ENCODE measurements around the gene MAST3.

DNA sequence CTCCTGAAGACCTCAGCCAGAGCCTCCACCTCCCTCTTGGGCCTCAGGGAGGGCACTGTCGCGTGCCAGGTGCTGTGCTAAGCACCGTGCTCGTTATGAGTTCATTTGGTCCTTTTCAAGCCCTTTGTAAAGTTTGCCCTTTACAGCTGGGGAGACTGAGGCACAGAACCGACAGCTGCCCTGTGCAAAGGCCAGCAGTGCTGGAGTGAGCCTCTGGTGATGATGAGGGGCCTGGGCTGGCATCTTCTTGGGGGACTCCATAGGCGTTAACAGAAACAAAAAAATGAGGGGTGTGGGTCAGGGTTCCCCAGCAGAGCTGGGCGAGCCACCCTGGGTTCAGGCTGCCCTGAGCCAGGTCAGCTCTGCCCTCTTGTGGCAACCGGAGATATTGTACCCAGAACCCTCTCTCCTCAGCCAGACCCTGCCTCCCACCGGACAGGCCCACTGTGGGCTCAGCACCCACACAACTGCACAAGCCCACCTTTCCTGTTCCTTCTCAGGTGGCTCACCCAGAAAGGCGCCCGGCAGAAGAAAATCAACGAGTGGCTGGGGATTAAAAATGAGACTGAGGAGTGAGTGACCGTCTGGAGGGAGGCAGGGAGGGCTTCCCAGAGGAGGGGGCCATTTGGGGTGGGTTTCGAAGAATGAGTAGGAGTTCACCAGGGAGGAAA is 70.5 kb downstream of the MAST3 start:
- TF ChIP-seq, protein P1, sequence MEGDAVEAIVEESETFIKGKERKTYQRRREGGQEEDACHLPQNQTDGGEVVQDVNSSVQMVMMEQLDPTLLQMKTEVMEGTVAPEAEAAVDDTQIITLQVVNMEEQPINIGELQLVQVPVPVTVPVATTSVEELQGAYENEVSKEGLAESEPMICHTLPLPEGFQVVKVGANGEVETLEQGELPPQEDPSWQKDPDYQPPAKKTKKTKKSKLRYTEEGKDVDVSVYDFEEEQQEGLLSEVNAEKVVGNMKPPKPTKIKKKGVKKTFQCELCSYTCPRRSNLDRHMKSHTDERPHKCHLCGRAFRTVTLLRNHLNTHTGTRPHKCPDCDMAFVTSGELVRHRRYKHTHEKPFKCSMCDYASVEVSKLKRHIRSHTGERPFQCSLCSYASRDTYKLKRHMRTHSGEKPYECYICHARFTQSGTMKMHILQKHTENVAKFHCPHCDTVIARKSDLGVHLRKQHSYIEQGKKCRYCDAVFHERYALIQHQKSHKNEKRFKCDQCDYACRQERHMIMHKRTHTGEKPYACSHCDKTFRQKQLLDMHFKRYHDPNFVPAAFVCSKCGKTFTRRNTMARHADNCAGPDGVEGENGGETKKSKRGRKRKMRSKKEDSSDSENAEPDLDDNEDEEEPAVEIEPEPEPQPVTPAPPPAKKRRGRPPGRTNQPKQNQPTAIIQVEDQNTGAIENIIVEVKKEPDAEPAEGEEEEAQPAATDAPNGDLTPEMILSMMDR (IDR thresholded peaks at IDR 0.05; ENCODE audit: low read depth, low read length, missing input control): peak; percentile 65
- TF ChIP-seq, protein P2, sequence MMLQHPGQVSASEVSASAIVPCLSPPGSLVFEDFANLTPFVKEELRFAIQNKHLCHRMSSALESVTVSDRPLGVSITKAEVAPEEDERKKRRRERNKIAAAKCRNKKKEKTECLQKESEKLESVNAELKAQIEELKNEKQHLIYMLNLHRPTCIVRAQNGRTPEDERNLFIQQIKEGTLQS (IDR thresholded peaks at IDR 0.05): no peak
- TF ChIP-seq GABPA (IDR thresholded peaks at IDR 0.05 in 1 of 2, conservative IDR thresholded peaks at IDR 0.05 in 1 of 2) (no peak), HNF4A (conservative IDR thresholded peaks at IDR 0.05) (no peak), EGR1 (IDR thresholded peaks at IDR 0.05; ENCODE audit: low read depth in 2 of 2) (no peak), FOXA1 (IDR thresholded peaks at IDR 0.05) (no peak), NR2F2 (IDR thresholded peaks at IDR 0.05) (no peak), TAF1 (conservative IDR thresholded peaks at IDR 0.05) (no peak), RAD21 (IDR thresholded peaks at IDR 0.05) (peak; percentile 78 to 86), SP1 (IDR thresholded peaks at IDR 0.05) (no peak), JUND (IDR thresholded peaks at IDR 0.05) (no peak)
- TF ChIP-seq, protein P3, sequence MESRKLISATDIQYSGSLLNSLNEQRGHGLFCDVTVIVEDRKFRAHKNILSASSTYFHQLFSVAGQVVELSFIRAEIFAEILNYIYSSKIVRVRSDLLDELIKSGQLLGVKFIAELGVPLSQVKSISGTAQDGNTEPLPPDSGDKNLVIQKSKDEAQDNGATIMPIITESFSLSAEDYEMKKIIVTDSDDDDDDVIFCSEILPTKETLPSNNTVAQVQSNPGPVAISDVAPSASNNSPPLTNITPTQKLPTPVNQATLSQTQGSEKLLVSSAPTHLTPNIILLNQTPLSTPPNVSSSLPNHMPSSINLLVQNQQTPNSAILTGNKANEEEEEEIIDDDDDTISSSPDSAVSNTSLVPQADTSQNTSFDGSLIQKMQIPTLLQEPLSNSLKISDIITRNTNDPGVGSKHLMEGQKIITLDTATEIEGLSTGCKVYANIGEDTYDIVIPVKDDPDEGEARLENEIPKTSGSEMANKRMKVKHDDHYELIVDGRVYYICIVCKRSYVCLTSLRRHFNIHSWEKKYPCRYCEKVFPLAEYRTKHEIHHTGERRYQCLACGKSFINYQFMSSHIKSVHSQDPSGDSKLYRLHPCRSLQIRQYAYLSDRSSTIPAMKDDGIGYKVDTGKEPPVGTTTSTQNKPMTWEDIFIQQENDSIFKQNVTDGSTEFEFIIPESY (IDR thresholded peaks at IDR 0.05): no peak
- TF ChIP-seq, protein P4, sequence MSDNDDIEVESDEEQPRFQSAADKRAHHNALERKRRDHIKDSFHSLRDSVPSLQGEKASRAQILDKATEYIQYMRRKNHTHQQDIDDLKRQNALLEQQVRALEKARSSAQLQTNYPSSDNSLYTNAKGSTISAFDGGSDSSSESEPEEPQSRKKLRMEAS (IDR thresholded peaks at IDR 0.05): no peak
- TF ChIP-seq, protein P5, sequence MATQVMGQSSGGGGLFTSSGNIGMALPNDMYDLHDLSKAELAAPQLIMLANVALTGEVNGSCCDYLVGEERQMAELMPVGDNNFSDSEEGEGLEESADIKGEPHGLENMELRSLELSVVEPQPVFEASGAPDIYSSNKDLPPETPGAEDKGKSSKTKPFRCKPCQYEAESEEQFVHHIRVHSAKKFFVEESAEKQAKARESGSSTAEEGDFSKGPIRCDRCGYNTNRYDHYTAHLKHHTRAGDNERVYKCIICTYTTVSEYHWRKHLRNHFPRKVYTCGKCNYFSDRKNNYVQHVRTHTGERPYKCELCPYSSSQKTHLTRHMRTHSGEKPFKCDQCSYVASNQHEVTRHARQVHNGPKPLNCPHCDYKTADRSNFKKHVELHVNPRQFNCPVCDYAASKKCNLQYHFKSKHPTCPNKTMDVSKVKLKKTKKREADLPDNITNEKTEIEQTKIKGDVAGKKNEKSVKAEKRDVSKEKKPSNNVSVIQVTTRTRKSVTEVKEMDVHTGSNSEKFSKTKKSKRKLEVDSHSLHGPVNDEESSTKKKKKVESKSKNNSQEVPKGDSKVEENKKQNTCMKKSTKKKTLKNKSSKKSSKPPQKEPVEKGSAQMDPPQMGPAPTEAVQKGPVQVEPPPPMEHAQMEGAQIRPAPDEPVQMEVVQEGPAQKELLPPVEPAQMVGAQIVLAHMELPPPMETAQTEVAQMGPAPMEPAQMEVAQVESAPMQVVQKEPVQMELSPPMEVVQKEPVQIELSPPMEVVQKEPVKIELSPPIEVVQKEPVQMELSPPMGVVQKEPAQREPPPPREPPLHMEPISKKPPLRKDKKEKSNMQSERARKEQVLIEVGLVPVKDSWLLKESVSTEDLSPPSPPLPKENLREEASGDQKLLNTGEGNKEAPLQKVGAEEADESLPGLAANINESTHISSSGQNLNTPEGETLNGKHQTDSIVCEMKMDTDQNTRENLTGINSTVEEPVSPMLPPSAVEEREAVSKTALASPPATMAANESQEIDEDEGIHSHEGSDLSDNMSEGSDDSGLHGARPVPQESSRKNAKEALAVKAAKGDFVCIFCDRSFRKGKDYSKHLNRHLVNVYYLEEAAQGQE (IDR thresholded peaks at IDR 0.05): no peak

Data from liver (tissue), 3 donors.